NCI-H524 treated with DMSO at 0.1 percent for 48 hours (cell line): ENCODE results near the gene PLXND1.

ENCODE experiments used
- DNase-seq: peaks from one replicate; lab custom pipeline; 2025; lab: John Stamatoyannopoulos, UW

The PLXND1 gene

DNA sequence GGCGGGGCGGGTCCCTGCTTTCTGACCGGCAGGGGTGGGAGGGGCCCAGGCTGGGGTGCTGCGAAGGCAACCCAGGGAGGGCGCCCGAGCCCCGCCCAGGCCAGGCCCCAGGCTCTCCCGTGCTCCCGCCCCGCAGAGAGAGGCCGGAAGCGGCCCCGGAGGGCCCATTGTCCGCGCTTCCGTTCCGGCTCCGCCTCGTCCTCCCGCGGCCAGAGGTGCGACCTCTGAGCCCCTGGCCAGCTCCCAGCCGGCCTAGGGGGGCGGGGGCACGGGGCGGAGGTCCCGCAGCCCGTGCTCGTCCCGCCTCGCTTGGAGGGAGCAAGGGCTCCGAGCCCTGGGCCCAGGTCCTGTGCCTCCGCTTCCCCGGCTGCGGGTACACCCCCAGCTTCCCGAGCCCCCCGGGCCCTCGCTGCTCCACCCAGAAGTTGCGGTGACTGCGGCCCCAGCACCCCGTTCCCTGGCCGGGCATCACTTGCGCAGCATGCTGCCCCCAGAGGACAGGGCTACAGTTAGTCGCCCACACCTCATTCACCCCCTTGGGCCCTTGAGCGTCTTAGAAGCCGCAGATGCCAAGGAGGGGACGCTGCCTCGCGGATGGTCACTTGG, 20.4 kb upstream of the PLXND1 start:
- peak; percentile 55 for DNase-seq

DNA sequence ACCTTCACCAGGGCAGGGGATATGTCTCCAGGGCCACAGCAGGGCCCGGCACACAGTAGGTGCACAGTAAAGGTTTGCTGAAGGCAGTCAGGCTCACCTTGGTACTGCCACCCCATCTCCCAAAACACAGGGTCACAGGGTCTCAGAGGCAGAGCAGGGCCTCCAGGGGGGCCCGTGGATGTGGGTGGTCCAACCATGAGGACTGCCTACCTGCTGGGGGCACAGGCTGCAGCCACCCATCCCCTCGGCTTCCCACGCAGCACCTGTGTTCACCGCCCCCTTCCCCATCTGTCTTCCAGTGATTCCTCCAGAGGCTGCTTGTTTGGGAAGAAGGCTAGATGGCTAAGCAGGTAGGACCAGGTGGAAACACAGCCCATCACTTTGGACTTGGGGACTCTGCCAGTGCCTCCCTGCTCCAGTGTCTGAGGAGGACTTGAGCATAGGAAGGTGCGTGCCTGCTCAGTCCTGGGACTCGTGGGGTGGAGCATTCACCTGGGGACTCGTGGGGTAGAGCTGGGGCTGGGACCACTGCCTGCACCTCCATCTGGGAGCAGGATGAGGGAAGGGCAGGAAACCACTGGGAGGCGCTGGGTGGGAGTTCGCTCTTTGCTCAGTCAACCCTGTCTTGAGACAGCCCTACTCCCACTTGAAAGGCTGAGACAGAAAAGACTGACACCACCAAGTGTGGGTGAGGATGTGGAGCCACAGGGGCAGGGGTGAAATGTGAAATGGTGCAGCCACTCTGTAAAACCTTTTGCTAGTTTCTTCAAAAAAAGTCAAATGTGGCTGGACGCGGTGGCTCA, 18.8 kb upstream of the PLXND1 start:
- no peak for DNase-seq

DNA sequence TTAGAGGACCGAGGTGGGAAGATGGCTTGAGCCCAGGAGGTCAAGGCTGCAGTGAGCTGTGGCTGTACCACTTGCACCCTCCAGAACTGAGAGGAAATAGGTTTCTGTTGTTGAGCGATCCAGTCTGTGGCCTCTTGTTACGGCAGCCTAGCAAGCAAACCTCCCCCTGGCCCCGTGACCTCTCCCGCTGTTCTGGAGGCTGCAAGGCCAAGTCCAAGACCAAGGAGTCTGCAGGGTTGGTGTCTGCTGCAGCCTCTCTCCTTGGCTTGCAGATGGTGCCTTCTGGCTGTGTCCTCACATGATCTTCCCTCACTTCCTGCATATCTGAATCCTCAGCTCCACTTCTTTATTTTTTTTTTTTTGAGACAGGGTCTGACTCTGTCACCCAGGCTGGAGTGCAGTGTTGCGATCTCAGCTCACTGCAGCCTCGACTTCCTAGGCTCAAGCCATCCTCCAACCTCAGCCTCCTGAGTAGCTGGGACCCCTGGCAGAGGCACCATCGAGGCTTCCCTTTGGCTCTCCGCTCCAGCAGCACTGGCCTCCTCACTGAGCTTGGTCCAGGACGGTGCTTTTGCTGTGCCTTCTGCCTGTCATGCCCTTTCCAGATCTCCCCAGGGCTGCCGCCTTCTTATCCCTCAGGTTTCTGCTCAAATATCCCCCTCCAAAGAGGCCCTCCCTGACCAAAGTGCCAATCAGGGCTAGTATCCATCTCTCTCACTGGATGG, 18.0 kb upstream of the PLXND1 start:
- DNase-seq: no peak

DNA sequence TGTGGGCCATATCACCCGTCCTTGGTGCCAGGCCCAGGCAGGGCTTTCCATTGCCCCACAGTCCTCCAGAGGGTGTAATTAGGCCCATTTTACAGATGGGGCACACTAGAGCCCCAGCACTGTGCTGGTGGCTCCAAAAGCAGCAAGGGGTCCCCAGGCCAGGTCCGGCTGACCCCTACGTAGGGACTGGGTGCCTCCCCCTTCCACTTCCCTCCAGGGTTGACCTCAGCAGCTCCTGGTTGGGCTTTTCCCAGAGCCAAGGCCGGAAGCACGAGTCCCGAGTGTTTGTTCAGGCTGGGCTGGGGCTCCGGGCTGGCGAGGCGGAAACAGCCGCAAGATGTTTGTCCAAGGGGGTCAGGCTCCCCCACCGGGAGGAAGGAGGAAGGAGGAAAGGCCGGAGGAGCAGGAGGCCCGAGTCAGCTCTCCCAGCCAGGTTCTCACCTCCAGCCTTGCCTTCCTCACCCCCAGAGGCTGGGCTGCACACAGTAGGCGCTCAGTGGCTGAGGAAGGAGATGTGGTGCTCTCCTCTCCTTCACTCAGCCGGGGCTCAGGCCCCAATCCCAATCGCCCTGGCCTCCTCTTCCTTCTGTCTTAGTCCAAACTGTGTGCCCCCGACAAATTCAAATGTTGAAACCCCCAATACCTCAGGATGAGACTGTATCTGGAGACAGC, 17.1 kb upstream of the PLXND1 start:
- DNase-seq: no peak

DNA sequence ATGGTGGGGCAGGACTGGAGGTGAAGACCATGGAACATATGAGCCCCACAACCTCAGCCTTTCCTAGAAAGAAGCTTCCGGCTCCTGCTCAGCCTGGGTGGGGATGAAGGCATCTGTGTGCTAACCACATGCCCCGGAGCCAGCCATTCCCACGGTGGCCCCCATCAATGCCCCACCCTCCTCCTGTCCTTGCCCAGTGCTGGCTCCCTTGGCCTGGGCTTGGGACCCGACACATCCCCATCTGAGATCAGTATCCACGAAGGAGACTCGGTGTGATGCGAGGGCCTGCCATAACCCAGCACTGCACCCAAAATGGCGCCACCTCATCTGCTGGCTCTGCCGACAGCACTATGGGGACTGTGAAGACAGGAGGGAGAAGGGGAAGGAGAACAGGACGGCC, 16.5 kb upstream of the PLXND1 start:
- DNase-seq: no peak

DNA sequence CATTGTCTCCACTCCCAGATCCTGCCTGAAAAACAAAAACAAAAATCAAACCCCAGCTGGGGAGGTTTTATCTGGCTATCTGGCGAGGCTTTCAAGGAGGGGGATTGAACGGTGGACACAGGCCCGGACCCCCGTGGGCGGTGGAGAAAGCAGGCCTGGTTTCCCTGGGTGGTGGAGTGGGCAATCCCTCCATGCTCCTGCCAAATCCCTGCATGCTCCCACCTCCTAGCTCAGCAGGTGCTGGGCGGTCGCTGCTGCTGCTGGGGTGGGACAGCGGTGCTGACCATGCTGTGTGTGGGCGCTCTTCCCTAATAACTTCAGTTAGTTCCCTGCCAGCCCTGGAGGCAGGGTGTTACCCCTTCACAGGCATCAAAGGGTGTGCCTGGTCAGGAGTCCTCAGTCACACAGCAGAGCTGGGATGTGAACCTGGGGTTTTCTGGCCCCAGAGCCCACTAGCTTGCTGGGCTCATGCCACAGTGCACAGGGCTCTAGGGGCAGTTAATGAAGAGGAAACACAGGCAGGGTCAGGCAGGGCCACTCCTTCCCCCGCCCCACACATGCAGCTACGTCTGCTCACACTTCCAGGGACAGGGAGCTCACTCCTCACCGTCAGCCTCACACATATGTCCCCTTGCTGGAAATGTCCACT, 15.9 kb upstream of the PLXND1 start:
- no peak for DNase-seq

DNA sequence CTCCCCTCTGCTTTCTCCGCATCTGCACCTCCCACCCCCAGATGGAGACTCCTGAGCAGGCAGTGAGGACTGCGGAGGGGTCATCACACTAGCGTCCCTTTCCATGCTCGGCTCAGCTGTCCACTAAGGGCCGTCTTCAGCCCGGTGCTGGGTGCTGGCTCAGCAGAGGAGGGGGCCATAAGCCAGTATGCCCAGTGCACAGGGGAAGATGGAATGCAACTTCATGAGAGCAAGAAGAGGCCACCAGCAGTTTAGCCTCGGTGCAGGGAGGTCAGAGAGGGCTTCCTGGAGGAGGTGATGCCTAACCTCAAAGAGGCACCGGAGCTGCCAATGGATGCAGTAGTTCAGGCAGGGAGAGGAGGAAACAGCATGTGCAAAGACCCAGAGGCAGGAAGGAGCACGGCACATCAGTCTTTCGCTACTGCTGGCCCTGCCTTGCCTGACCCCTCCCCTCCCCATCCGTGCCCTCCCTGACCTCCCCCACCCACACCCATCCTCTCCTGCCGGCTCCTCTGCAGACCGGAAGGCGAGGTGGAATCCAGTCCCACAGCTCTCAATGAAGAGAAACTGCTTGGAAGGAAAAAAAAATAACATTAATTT, 15.2 kb upstream of the PLXND1 start:
- DNase-seq: no peak

DNA sequence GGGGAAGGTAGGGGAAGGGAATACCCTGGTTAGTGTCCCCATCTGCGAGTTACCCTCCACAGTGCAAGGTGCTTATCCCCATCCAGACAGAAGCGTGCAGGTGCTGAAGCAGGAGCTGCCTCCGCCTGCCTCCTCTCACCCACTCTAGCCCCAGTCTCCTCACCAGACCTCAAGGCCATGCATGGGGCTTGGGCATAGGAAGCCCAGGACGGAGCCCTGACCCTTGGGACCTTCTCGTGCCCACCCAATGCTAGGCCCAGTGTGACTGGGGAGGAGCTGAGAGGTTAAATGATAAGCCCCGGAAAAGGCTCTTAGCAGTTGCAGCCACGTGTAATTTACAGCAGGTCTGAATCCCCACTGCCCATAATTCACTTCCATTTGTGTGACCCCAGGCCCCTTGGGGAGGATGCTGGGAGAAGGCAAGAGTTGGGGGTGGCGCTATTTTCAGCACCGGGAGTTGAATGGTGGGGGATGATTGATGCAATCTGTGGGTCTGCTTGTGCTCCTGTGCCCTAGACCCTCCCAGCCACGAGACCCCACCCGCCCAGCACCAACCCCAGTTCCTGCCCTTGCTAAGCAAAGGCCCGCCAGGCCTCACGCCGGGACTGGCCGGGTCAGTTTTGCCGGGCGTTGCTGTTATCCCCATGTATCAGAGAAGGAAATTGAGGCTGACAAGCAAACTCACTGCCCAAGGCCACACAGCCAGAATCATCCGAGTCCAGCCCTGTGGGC, 14.5 kb upstream of the PLXND1 start:
- DNase-seq: no peak

DNA sequence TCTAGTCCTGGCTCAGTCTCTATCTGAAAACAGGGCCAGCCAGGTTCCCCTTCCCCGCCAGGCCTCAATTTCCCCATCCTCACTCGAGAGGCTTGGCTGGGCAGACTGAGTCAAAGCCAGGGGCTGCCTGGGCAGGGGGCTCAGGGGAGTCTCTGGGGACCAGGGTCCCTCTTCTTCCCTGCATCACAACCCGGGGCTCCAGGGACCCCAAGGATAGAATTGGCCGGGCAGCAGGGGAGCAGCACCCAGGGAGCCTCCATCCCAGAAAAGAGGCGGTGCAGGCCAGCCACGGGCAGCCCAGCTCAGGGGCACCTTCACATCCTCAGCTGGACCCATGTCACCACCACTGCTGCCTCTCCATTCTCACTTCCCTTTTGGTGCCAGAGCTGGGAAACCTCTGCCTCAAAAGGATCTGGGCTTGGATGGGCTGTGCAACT, 13.3 kb upstream of the PLXND1 start:
- no peak for DNase-seq

DNA sequence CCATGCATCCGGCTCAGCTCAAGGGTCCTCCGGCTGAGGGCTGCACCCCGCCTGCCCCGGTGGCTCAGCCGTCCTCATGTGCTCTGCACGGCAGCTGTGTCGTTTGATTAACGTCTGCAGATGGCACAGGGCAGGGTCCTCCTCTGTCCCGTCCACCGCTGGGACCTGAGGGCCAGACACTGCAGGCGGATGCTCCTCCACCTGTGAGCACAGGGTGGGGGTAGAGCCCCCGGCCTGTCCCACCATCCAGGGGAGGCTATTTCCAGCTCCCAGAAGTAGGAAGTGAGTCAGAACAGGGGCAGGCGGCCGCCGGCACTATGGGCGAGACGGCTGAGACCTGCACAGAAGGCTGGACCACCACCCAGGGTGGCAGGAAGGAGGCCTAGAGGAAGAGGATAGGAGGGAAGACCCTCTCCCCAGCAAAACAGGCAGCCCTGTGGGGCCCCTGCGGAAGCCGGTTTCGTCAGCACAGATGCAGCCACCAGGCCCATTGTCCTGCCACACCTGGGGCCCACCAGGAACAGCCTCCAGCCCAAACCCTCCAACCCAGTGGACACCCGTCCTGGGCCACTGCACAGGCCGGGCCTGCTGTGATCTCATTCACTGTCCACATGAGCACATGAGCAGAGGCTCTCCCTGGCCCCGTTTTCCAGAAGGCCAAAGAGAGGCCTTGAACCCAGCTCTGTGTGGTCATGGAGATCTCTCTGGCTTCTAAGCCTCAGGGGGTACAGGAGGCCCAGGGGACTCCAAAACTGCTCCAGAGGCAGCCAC, 12.6 kb upstream of the PLXND1 start:
- DNase-seq: no peak

DNA sequence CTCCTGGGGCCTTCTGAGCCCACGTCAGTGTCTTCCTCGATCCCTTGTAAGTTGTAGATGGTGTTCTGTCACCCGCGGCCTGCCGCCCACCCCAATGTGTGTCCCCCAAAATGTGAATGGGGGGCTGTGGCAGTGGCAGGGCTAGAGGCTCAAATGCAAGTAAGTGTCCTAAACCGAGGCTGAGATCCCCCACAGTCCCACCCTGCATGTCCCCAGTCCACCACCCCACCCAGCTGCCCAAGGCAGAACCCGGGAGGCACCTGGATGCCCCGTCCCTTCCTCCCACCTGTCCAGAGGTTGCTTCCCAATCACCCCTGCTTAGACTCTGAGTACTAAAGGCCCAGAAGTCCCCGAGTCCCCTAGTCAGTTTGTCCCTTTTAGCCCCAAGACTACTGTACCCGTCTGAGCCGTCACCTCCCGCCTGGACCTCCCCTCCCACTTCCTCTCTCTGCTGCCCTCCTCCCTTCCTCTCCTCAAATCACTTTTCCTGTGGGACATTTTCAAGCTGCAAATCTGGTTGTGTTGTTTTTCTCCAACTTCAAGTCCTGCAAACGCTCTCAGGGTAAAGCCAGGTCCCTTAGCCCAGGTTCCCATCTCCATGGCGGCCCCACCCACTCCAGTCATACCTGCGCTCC, 11.8 kb upstream of the PLXND1 start:
- DNase-seq: no peak

DNA sequence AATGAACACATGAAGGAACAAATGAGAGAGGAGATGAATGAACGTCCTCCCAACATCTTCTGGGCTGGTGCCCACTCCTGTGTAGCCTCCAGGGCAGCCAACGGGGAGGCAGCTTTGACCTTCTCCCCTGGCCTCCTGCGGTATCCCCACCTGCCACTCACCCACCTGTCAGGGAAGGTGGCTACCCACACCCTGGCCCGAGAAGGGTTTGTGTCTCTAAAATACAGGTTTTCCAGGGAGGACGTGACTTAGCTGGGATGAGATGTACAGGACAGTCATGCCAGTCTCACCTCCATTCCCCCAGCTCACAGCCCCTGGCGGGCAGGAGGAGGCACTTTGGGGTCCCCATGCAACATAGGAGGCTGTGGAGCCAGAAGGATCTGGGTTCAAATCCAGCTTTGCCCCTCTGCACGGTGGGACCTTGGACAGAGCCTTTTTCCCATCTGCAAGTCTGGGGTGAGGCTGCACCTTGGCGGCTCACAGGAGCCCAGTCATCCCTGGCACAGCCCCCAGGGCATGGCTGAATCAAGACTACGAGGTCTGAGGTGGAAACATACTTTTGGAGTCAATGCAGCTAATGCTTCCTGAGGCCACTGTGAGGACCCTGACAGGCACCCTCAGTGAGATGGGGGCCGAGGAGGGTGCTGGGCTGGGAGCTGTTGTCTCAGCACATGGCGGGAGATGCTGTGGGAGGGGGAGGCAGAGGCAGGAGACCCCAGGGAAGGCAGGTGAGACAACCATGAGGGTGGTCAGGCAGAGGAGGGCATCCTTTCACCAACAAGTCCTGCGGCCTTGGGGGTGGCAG, 11.1 kb upstream of the PLXND1 start:
- no peak for DNase-seq

DNA sequence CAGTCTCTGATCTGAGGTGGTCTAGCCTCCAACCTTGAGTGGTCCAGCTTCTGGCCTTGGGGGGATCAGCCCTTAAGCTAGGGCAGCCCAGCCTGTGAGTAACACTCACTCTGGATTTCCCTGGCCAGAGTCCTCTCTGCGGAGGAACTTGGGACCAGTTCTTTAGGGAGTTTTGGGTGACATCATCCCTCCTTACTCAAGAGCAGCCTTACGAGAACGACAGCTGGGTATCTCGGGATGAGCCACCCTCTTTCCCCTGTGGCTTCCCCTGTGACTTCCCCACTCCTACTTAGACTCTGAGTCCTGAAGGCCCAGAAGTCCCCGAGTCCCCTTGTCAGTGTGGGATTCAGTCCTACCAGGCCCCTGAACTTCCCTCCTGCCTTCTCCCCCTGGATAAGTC, 10.2 kb upstream of the PLXND1 start:
- no peak for DNase-seq

DNA sequence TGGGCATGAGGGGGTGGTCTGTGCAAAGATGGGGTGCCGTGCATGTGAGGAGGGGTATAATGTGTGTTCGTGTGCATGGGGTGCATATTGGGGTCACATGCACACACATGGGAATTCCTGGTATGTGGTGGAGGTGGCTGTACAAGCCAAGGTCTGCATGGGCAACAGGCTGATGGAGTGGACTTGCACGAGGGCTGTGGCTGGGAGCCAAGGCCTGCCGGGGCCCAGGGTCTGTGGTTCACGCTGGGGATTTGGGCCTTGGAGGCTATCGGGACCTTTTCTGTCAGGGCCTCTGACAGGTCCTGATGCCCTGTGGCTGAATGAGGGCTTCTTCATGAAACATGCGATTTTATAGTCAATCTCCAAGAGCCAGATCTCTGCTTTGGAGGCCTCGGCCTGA, 9.8 kb upstream of the PLXND1 start:
- no peak for DNase-seq

DNA sequence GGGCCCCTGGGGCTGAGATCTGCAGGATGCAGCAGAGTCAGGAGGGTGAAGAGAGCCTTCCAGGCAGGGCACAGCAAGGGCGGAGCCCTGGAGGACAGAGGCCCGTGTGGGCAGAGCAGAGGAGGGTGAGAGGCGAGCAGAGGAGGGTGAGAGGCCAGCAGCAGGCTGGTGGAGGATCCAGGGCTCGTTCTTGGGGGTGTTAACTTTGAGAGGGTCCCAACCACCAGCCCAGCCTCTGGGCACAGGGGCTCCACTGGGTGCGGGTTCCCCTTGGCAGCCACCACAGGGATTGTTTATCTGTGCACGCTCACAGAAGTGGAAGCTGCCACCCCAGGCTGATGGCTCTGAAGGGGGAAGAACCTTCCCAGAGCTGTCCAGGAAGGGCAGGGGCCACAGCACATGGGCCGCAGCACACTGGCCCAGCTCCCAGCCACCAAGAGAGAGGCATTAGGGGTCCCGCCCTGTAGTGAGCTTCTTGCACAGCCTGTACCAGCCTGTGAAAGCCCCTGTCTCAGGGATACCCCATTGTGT, 9.3 kb upstream of the PLXND1 start:
- DNase-seq: no peak

DNA sequence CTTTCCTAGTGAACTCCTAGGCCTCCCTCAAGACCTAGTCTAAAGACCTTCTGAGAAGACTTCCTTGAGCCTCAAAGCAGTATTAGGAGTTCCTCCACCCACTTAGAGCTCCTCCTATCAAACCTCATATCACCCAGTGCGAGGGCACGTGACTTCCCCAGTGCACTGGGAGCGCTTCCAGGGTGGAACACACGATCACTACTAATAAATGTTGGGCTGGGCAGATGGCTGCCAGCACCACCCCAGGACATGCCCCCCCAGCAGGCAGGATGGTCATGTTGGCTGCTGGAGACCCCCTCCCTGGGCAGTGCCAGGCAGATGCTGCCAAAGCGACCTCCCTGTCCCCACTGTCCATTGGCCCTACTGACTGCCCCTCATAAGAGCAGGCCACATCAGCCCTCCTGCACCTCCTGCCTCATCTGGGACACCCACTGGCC, 8.5 kb upstream of the PLXND1 start:
- DNase-seq: no peak

DNA sequence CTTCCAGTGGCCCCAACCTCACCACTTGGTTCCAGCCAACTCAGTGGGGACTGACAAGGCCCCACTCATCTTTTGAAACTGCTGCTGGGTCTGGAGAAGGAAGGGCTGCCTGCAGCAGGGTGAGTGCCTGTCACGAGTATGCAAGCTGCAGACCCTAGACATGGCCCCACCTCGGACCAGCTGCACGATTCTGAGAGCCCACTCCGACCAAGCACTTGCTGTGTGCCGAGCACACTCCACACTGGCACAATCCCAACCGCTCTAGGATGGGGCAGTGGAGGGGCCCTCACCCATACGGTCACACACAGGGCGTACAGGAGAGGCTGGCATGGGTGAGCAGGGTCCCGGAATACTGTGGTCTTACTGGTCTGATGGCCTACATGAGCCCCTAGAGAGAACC, 8.0 kb upstream of the PLXND1 start:
- no peak for DNase-seq

DNA sequence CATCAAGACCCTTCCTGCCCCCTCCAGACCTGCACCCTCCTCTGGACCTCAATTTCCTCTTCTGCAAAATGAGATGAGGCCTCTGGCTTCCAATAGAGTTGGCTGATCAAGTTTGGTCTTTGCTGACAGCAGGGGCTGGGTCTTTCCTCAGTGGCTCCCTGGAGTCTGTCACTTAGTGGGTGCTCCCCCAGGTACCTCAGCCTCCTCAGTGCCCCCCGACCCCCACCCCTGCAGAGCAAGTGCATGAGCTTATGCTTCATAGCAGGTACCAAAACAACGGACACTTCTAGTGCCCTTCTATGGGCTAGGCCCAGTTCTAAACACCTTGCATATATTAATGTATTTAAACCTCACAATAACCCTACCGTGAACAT, 6.9 kb upstream of the PLXND1 start:
- no peak for DNase-seq
